HEK293 (cell line): ENCODE measurements around the gene PIP4K2B.

Experiments
- CTCF ChIA-PET: fragments of 350-600 bp; formaldehyde crosslinking; extraction: SDS; loops from one replicate; lab custom pipeline; 2021; ENCODE audit warnings: antibody characterized with exemption; lab: Yijun Ruan, JAX
- POLR2A ChIA-PET: fragments of 300-600 bp; formaldehyde crosslinking; extraction: SDS; loops from one replicate; lab custom pipeline; 2020; ENCODE audit warnings: antibody characterized with exemption, inconsistent platforms; lab: Yijun Ruan, JAX
- H3K27ac ChIP-seq: fragments of 200-500 bp; sonication (Bioruptor generic); 2 replicates; pipeline ENCODE4 v1.5.1; 2014; ENCODE audit warnings: low read depth, low read length, control low read depth, inconsistent platforms; ENCODE audit errors: extremely low read depth
- H3K36me3 ChIP-seq, 2 experiments: fragments of 200-500 bp in 1 of 2; sonication (Bioruptor generic) in 1 of 2; 1 replicate in 1 of 2; 2 replicates in 1 of 2; pipeline ENCODE4 v1.5.1; 2014 to 2017; ENCODE audit warnings: inconsistent platforms in 2 of 2, low read length in 2 of 2; ENCODE audit not compliant: control insufficient read depth in 2 of 2, insufficient read depth in 1 of 2
- H3K4me1 ChIP-seq: fragments of 200-500 bp; sonication (Bioruptor generic); 2 replicates; pipeline ENCODE4 v1.5.1; 2014; ENCODE audit warnings: mild to moderate bottlenecking, low read length, inconsistent platforms; ENCODE audit not compliant: control insufficient read depth, insufficient read depth
- H3K4me3 ChIP-seq: 2 replicates; pipeline ENCODE4 v1.5.1; 2011; ENCODE audit warnings: low read depth, mild to moderate bottlenecking, control low read depth, low read length, moderate library complexity
- H3K9me3 ChIP-seq: fragments of 200-500 bp; sonication (Bioruptor generic); 2 replicates; pipeline ENCODE4 v1.5.1; 2014; ENCODE audit warnings: low read depth, low read length, inconsistent platforms; ENCODE audit not compliant: control insufficient read depth, insufficient read depth
- BCL6B ChIP-seq: fragments of 450-650 bp; formaldehyde crosslinking; IDR thresholded peaks from 2 replicates; pipeline ENCODE4 v1.5.1; 2017; ENCODE audit warnings: missing biosample characterization, missing genetic modification characterization
- GFI1B ChIP-seq: fragments of 450-650 bp; formaldehyde crosslinking; IDR thresholded peaks from 2 replicates; pipeline ENCODE4 v1.5.1; 2016; ENCODE audit warnings: missing biosample characterization, missing genetic modification characterization
- GLI2 ChIP-seq: fragments of 450-650 bp; formaldehyde crosslinking; IDR thresholded peaks from 2 replicates; pipeline ENCODE4; 2017; ENCODE audit warnings: missing biosample characterization, missing genetic modification characterization, low read depth, borderline replicate concordance
- KLF16 ChIP-seq: fragments of 450-650 bp; formaldehyde crosslinking; IDR thresholded peaks from 2 replicates; pipeline ENCODE4 v1.5.1; 2017; ENCODE audit warnings: missing biosample characterization, missing genetic modification characterization
- MZF1 ChIP-seq: fragments of 450-650 bp; formaldehyde crosslinking; IDR thresholded peaks from 2 replicates; pipeline ENCODE4 v1.5.1; 2017; ENCODE audit warnings: missing biosample characterization, missing genetic modification characterization, borderline replicate concordance
- SETDB1 ChIP-seq: IDR thresholded peaks from one replicate; pipeline ENCODE4 v1.6.1; 2017; ENCODE audit warnings: mild to moderate bottlenecking, low read length, moderate library complexity, mixed read lengths; ENCODE audit not compliant: insufficient read length
- TCF7L2 ChIP-seq: IDR thresholded peaks from 2 replicates; pipeline ENCODE4 v1.6.1; 2011; ENCODE audit warnings: low read depth, mild to moderate bottlenecking, inconsistent platforms, low read length, moderate library complexity, borderline replicate concordance
- ZBTB17 ChIP-seq: fragments of 450-650 bp; formaldehyde crosslinking; IDR thresholded peaks from 2 replicates; pipeline ENCODE4 v1.5.1; 2016; ENCODE audit warnings: missing biosample characterization, missing genetic modification characterization
- ZBTB26 ChIP-seq: fragments of 450-650 bp; formaldehyde crosslinking; optimal IDR thresholded peaks from 2 replicates; pipeline ENCODE3; 2016; ENCODE audit warnings: missing biosample characterization, mild to moderate bottlenecking, missing genetic modification characterization
- ZFP37 ChIP-seq: fragments of 450-650 bp; formaldehyde crosslinking; IDR thresholded peaks from 2 replicates; pipeline ENCODE4 v1.5.1; 2016; ENCODE audit warnings: missing biosample characterization, missing genetic modification characterization
- ZNF138 ChIP-seq: fragments of 450-650 bp; formaldehyde crosslinking; IDR thresholded peaks from 2 replicates; pipeline ENCODE4 v1.5.1; 2016; ENCODE audit warnings: missing biosample characterization, missing genetic modification characterization, borderline replicate concordance
- ZNF16 ChIP-seq: fragments of 450-650 bp; formaldehyde crosslinking; IDR thresholded peaks from 2 replicates; pipeline ENCODE4 v1.5.1; 2016; ENCODE audit warnings: low read depth, missing biosample characterization, missing genetic modification characterization
- ZNF2 ChIP-seq: fragments of 450-650 bp; formaldehyde crosslinking; IDR thresholded peaks from 2 replicates; pipeline ENCODE4 v1.5.1; 2016; ENCODE audit warnings: missing biosample characterization, missing genetic modification characterization
- ZNF274 ChIP-seq, 2 experiments: fragments of 200-500 bp in 1 of 2; fragments of 450-650 bp in 1 of 2; sonication (Bioruptor generic) in 1 of 2; formaldehyde crosslinking in 1 of 2; IDR thresholded peaks; 2 replicates each; pipeline versions ENCODE4 v1.5.1 to v1.6.1; 2014 to 2016; ENCODE audit warnings: borderline replicate concordance in 1 of 2, inconsistent platforms in 1 of 2, low read length in 1 of 2, missing biosample characterization in 1 of 2, missing genetic modification characterization in 1 of 2
- ZNF292 ChIP-seq: fragments of 450-650 bp; formaldehyde crosslinking; IDR thresholded peaks from 2 replicates; pipeline ENCODE4 v1.5.1; 2016; ENCODE audit warnings: low read depth, missing biosample characterization, missing genetic modification characterization, borderline replicate concordance
- ZNF350 ChIP-seq: fragments of 450-650 bp; formaldehyde crosslinking; IDR thresholded peaks from 2 replicates; pipeline ENCODE4 v1.5.0; 2017; ENCODE audit warnings: missing biosample characterization, mild to moderate bottlenecking, missing genetic modification characterization
- ZNF488 ChIP-seq: fragments of 450-650 bp; formaldehyde crosslinking; IDR thresholded peaks from 2 replicates; pipeline ENCODE4 v1.5.1; 2016; ENCODE audit warnings: missing biosample characterization, missing genetic modification characterization
- ZNF561 ChIP-seq: fragments of 450-650 bp; IDR thresholded peaks from 2 replicates; pipeline ENCODE4 v1.5.1; 2018; ENCODE audit warnings: missing biosample characterization, missing genetic modification characterization, borderline replicate concordance
- ZNF571 ChIP-seq: fragments of 450-650 bp; formaldehyde crosslinking; IDR thresholded peaks from 2 replicates; pipeline ENCODE4 v1.5.0; 2017; ENCODE audit warnings: missing biosample characterization, missing genetic modification characterization
- ZNF600 ChIP-seq: fragments of 450-650 bp; formaldehyde crosslinking; IDR thresholded peaks from 2 replicates; pipeline ENCODE4 v1.5.1; 2016; ENCODE audit warnings: missing biosample characterization, missing genetic modification characterization
- ZNF624 ChIP-seq: fragments of 450-650 bp; formaldehyde crosslinking; IDR thresholded peaks from 2 replicates; pipeline ENCODE4 v1.5.1; 2017; ENCODE audit warnings: missing biosample characterization, missing genetic modification characterization
- ZNF677 ChIP-seq: fragments of 450-650 bp; IDR thresholded peaks from 2 replicates; pipeline ENCODE4 v1.5.0; 2018; ENCODE audit warnings: missing biosample characterization, mild to moderate bottlenecking, missing genetic modification characterization, moderate library complexity
- ZNF776 ChIP-seq: fragments of 450-650 bp; formaldehyde crosslinking; IDR thresholded peaks from 2 replicates; pipeline ENCODE4 v1.5.0; 2017; ENCODE audit warnings: missing biosample characterization, missing genetic modification characterization, borderline replicate concordance
- ZNF791 ChIP-seq: fragments of 450-650 bp; formaldehyde crosslinking; IDR thresholded peaks from 2 replicates; pipeline ENCODE4 v1.5.1; 2016; ENCODE audit warnings: missing biosample characterization, missing genetic modification characterization
- ZSCAN5A ChIP-seq: fragments of 450-650 bp; formaldehyde crosslinking; IDR thresholded peaks from 2 replicates; pipeline ENCODE4 v1.5.1; 2016; ENCODE audit warnings: missing biosample characterization, missing genetic modification characterization
- TF ChIP-seq, protein P1 (sequence below): fragments of 450-650 bp; formaldehyde crosslinking; IDR thresholded peaks from 2 replicates; pipeline ENCODE4 v1.5.1; 2016; ENCODE audit warnings: missing biosample characterization, missing genetic modification characterization, borderline replicate concordance

Gene PIP4K2B

GRCh38 chr17:38747463-38748148 is 51.8 kb downstream of the PIP4K2B start (continued):
- TF ChIP-seq ZNF274 (IDR thresholded peaks at IDR 0.05; ENCODE audit: low read length) = no peak
- no peak for TF ChIP-seq ZNF274 (tag by site-specific recombination; IDR thresholded peaks at IDR 0.05; ENCODE audit: borderline replicate concordance)
- peak; percentile 34; the same call in 1 of the 2 replicates for TF ChIP-seq ZBTB17 (tag by site-specific recombination)
- TF ChIP-seq ZNF488 = no peak
- TF ChIP-seq GLI2 (tag by site-specific recombination) = no peak
- TF ChIP-seq ZNF600 = no peak; the same call in 1 of the 2 replicates
- TF ChIP-seq ZNF776 (tag by site-specific recombination) = no peak
- TF ChIP-seq BCL6B (tag by site-specific recombination) = no peak
- peak; percentile 52; the same call in 1 of the 2 replicates for TF ChIP-seq ZNF561
- TF ChIP-seq TCF7L2 = no peak
- 0 out of 2 replicates have a peak, but pooled peaks have one; percentile 25 for TF ChIP-seq KLF16 (tag by site-specific recombination)
- no peak for TF ChIP-seq ZNF292 (tag by site-specific recombination)
- TF ChIP-seq ZNF16 (tag by site-specific recombination) = no peak
- TF ChIP-seq ZNF571 (tag by site-specific recombination) = no peak
- TF ChIP-seq ZBTB26 = peak; percentile 63
- TF ChIP-seq, all 188 proteins: peak for 46

GRCh38 chr17:38746849-38747462 is 52.4 kb downstream of the PIP4K2B start:
- H3K9me3 ChIP-seq = no peaks in the 10 kb centered on the region
- H3K4me3 ChIP-seq = peak overlapping the region; percentile 86
- peak overlapping the region; percentile 96; the same call in 1 of the 2 replicates for H3K27ac ChIP-seq
- POLR2A ChIA-PET = interaction anchor here (0.7 to 2.1 kb wide), 3 partner anchors 11 to 53 kb away, joined by 3 to 18 read pairs (median 8); no protein-coding TSS in a partner anchor
- peaks cover 43% of the 10 kb centered on the region for H3K4me1 ChIP-seq
- CTCF ChIA-PET = interaction anchor here (0.7 to 4.6 kb wide), 2 partner anchors 12 to 256 kb away, joined by 4 to 47 read pairs; no protein-coding TSS in a partner anchor
- no peaks in the 10 kb centered on the region; a peak in 1 of 3 replicates for H3K36me3 ChIP-seq
- TF ChIP-seq ZNF677 (tag by site-specific recombination) = no peak
- no peak for TF ChIP-seq ZNF624 (tag by site-specific recombination)
- TF ChIP-seq GFI1B = no peak
- TF ChIP-seq, protein P1, sequence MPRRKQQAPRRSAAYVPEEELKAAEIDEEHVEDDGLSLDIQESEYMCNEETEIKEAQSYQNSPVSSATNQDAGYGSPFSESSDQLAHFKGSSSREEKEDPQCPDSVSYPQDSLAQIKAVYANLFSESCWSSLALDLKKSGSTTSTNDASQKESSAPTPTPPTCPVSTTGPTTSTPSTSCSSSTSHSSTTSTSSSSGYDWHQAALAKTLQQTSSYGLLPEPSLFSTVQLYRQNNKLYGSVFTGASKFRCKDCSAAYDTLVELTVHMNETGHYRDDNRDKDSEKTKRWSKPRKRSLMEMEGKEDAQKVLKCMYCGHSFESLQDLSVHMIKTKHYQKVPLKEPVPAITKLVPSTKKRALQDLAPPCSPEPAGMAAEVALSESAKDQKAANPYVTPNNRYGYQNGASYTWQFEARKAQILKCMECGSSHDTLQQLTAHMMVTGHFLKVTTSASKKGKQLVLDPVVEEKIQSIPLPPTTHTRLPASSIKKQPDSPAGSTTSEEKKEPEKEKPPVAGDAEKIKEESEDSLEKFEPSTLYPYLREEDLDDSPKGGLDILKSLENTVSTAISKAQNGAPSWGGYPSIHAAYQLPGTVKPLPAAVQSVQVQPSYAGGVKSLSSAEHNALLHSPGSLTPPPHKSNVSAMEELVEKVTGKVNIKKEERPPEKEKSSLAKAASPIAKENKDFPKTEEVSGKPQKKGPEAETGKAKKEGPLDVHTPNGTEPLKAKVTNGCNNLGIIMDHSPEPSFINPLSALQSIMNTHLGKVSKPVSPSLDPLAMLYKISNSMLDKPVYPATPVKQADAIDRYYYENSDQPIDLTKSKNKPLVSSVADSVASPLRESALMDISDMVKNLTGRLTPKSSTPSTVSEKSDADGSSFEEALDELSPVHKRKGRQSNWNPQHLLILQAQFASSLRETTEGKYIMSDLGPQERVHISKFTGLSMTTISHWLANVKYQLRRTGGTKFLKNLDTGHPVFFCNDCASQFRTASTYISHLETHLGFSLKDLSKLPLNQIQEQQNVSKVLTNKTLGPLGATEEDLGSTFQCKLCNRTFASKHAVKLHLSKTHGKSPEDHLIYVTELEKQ = no peak
- no peak for TF ChIP-seq ZSCAN5A (tag by site-specific recombination)
- TF ChIP-seq ZNF791 (tag by site-specific recombination) = no peak
- TF ChIP-seq ZFP37 (tag by site-specific recombination) = no peak
- no peak for TF ChIP-seq ZNF350 (tag by site-specific recombination)
- no peak for TF ChIP-seq MZF1 (tag by site-specific recombination)
- no peak for TF ChIP-seq ZNF2 (tag by site-specific recombination)
- TF ChIP-seq SETDB1 = no peak
- TF ChIP-seq ZNF138 = no peak
